GM20431 (cell line): ENCODE measurements around the gene SLC6A17.

Source experiments
- in situ Hi-C: fragments of 300-500 bp; cut with MseI, MboI; formaldehyde crosslinking; loops from one replicate; pipeline ENCODE4 v1.15.0; 2020; ENCODE audit warnings: low sequenced_read_pairs; ENCODE audit not compliant: unreplicated experiment

SLC6A17 gene

GRCh38 chr1:110170766-110171733 is 20.8 kb downstream of the SLC6A17 start:
- in situ Hi-C loops: no loop called here

GRCh38 chr1:110172001-110172400 is 21.7 kb downstream of the SLC6A17 start:
- in situ Hi-C loops: no loop called here

DNA sequence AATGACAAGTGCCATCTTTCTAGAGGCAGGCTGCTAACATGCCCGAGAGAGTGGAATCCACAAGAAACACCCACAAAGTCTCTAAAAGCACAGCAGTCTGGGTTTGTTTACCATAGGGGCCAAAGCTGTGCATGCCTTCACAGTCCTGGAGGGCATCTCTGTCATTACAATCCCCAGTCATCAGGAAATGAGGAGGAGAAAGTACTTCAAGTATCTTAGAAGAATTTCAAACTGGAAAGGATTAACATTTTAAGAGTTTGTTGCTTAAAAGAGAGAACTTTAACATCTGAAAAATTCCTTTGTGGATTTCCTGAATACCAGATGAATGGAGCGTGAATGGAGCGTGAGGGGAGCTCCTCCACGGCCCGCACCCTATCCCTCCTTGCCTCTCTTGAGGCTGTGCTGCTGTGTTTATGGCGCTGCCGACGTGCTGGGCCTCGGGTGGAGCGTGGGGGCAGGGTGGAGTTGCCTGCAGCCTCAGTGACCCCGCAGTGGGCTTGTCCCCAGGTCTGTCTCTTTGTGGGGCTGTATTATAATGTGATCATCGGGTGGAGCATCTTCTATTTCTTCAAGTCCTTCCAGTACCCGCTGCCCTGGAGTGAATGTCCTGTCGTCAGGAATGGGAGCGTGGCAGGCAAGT is 23.3 kb downstream of the SLC6A17 start:
- in situ Hi-C loops: no loop called here

GRCh38 chr1:110174961-110175360 is 24.7 kb downstream of the SLC6A17 start:
- in situ Hi-C loops: no loop called here

GRCh38 chr1:110176299-110176956 is 26.1 kb downstream of the SLC6A17 start:
- in situ Hi-C loops: no loop called here

GRCh38 chr1:110177775-110178174 is 27.5 kb downstream of the SLC6A17 start:
- in situ Hi-C loops: no loop called here

DNA sequence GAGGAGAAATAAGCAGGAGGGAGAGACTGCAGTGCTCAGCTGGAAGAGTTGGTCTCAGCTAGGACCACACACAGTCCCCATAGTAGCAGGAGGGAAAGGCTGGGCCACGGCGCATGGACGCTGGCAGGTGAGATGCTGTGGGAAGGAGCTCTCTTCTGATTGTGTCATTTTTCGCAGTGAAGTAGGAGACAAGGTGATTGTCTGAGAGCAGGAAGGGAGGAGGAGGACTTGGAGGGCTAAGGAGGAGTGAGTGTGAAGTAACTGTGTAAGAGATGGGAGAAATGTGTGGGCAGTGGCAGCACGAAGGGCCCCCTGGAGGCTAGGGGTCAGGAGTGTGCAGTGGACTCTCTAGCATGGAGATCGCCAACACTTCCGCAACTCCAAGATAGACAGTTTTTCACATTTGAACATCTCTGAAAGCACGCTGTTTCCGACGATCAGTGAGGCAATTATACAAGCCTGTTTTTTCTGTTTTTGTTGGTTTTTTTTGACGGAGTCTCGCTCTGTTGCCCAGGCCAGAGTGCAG is 33.4 kb downstream of the SLC6A17 start:
- in situ Hi-C loops: no loop called here

DNA sequence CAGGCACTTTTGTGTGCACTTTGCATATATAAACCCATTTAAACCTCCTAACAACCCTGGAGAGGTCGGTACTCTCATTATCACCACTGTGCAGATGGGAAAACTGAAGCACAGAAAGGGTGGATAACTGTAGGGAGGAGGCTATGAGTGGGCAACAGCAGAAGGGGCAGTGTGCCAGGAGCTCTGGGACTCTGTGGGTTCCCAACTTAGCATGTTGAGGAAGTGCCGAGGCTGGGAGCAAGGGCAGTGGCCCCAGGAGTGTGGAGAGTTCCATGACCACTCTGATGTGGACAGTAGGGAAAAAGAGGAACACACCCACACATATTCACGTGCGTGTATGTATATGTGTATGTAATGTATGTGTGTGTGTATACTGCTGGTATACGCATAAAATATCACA is 34.2 kb downstream of the SLC6A17 start:
- in situ Hi-C loops: no loop called here

- in situ Hi-C loops: no loop called here
Observed at GRCh38 chr1:110185181-110185580, 34.9 kb downstream of the SLC6A17 start.

- in situ Hi-C loops: no loop called here
Observed at GRCh38 chr1:110186558-110186957, 36.3 kb downstream of the SLC6A17 start.

DNA sequence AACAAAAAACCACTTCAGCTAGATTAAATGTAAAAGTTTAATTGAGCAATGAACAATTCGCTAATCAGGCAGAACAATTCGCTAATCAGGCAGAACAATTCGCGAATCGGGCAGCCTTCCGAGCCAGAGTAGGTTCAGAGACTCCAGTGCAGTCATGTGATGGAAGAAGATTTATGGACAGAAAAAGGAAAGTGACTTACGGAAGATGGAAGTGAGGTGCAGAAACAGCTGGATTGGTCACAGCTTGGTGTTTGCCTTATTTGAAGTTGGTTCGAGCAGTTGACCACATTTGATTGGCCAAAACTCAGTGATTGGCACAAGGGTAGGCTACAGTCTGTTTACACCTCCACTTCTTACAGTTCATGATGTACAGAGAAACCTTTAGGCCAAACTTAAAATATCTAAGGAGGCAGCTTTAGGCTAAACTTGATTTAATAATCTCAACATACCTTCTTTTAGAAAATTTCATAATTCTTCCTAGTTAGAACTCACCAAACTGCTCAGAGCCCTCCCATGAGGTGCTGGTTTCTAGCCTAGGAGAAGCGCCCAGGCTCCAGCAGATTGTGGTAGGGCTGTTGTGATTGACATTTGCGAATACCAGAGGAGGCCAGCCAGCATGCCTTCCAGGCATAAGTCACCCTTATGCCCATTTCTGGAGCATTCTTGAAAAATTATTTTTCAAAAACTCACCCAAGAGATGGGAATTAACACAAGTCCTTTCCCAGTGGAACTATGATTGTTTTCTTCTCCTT is 37.0 kb downstream of the SLC6A17 start:
- in situ Hi-C loops: no loop called here

DNA sequence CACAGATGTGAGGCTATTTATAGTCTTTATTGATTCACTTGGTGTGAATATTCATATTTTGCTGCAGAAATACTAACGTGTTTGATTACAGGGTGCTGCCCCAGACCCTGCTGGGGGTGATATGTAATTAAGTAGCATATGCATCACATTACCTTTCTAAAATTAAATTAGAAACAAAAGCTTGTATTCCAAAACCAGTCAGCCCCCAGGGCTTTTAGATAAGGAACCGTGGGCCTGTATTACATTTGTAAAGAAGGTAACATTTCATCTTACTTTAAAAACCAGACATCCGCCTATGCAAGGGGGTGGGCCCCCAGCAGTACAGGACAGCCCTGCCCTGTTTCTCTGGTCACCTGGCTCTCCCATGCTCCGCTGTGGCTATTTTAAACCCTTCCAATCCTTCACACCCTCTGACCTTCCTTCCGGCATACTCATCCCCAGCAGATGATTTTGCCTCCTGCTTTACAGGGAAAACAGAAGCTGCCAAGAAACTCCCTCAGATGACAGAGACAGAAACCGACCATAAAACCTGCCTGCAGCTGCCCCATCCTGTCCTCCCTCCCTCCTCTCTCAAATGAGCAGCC is 37.8 kb downstream of the SLC6A17 start:
- in situ Hi-C loops: no loop called here

DNA sequence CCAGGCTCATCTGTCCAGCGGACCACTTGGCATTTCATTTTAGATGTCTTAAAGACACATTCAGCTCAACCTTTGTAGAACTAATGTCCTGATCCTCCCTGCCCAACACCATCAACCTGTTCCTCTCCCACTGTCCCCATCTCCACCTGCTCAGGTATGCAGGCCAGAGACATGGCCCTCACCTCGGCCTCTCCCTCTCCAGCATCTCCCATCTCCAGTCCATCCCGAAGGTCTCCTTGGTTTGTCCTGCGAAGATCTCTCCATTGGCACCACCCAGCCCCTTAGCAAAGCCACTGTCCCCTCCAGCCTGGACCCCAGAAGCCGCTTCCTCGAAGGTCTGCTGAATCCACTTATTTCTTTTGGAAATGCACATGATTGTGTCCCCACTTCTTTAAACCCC is 38.9 kb downstream of the SLC6A17 start:
- in situ Hi-C loops: no loop called here

GRCh38 chr1:110190282-110190929 is 40.1 kb downstream of the SLC6A17 start:
- in situ Hi-C loops: no loop called here

GRCh38 chr1:110192541-110192940 is 42.2 kb downstream of the SLC6A17 start:
- in situ Hi-C loops: no loop called here

DNA sequence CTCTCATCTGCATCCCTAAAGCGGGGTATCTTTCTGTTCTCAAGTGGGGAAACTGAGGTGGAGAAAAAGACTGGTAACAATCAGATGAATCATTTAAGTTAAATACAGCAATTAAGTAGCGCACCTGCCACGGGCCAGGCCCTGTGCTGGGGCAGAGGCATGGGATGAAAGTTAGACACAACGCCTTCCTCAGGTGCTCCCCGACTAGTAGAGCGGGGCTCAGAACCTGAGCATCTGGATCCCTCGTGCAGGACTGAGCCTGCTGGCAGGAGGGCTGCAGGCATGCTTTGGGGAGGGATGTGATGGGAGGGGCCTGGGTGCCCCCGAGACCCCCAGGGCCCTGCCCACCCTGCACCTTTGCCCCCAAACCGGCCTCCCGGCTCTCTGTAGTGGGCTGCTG is 44.9 kb downstream of the SLC6A17 start:
- in situ Hi-C loops: no loop called here

GRCh38 chr1:110196917-110197765 is 46.8 kb downstream of the SLC6A17 start:
- in situ Hi-C loops: no loop called here

DNA sequence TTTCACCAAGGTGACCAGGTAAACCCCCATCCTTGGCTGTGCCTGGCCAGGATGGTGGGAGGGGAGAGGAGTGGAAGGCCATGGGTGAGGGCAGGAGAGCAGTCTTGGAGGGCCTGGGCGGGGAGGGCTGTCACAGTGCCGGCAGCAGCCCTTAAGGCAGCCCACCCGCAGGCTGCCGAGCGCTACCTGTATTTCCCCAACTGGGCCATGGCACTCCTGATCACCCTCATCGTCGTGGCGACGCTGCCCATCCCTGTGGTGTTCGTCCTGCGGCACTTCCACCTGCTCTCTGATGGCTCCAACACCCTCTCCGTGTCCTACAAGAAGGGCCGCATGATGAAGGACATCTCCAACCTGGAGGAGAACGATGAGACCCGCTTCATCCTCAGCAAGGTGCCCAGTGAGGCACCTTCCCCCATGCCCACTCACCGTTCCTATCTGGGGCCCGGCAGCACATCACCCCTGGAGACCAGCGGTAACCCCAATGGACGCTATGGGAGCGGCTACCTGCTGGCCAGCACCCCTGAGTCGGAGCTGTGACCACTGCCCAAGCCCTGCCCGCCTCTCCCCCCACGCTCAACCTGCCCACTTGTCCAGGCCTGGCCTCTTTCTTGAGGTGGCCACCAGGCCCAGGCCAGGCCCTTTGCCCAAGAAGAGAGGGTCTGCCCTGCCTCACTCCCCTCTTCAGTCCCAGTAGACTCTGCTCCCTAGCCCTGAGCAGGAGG is 47.8 kb downstream of the SLC6A17 start:
- in situ Hi-C loops: no loop called here
